ENCODE data around the gene SPAG9. TPM values are rescaled to one million over a fixed set of nuclear protein-coding genes. Genes with fewer than 3 reads are reported as not detected.
"Not testable (repeated sequence)": the region's sequence is repeated elsewhere in the genome, so short reads cannot be mapped to it uniquely, and the experiment has no call there.

Gene SPAG9
- total and polyA plus RNA-seq, 2 donors (not counting 1 experiment from before 2014, with no cell fraction given), result 8.6 to 64.1 TPM

DNA sequence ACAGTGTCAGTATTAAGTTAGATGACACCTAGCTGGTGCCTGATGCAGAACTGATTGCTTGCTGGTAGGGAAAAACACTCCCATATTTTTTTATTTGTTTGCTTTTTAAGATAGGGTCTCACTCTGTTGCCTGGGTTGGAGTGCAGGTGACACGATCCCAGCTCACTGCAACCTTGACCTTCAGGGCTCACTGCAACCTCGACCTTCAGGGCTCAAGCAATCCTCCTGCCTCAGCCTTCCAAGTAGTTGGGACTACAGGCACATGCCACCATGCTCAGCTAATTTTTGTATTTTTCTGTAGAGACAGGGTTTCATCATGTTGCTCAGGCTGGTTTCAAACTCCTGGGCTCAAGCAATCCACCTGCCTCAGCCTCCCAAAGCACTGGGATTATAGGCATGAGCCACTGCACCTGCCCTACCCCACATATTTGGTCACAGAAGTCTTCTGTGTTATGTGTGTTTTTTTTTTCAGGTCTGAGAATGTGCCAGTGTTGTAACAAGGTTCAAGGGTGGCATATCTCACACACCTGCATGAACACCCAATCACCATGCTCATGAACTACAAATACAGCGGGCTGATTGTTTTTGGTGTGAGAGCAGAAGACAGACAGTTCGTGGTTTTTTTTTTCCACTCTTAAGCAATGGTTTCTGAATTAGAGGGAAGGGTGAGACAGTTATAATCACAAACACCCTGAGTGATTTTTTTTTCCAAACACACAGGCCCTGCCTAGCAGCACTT is 22.8 kb downstream of the SPAG9 start:
- no peak for DNase-seq
- ChIA-PET CTCF (no interaction called here), POLR2A (no interaction called here)
- no peaks in the 10 kb centered on the region for H3K9me3 Mint-ChIP-seq (ENCODE audit: insufficient read depth)
- intact Hi-C loops (cut with micrococcal nuclease), result no loop called here
- no peak overlapping the region for H3K4me2 ChIP-seq (replicated peaks; ENCODE audit: low read depth, low read length, poor library complexity, severe bottlenecking)
- H3K4me3 ChIP-seq (ENCODE audit: control extremely low read depth in 1 of 5, extremely low read depth in 1 of 5, insufficient read depth in 1 of 5, low read depth in 2 of 5, low read length in 4 of 5), result no peak overlapping the region
- H3K9ac ChIP-seq (ENCODE audit: low read length), result no peak overlapping the region
- ATAC-seq (ENCODE audit: low read depth), result no peak
- no peaks in the 10 kb centered on the region for H3K9me3 ChIP-seq (ENCODE audit: control extremely low read depth in 1 of 3, control insufficient read depth in 2 of 3, insufficient read depth in 1 of 3, low read length in 2 of 3)
- peaks cover 30% of the 10 kb centered on the region for H3K4me1 Mint-ChIP-seq
- H3K4me3 Mint-ChIP-seq, result no peak overlapping the region
- peaks cover 65% of the 10 kb centered on the region for H4K20me1 ChIP-seq (ENCODE audit: control insufficient read depth, insufficient read depth, low read length, poor library complexity, severe bottlenecking)
- no peaks in the 10 kb centered on the region for H3K27me3 ChIP-seq (replicated peaks in 1 of 4; ENCODE audit: control extremely low read depth in 1 of 4, control insufficient read depth in 3 of 4, insufficient read depth in 4 of 4, low read length in 3 of 4)
- H3K27me3 Mint-ChIP-seq, result no peaks in the 10 kb centered on the region
- peaks cover 85% of the 10 kb centered on the region for H3K79me2 ChIP-seq (ENCODE audit: control insufficient read depth, insufficient read depth, low read length)
- peaks cover 2 to 11% of the 10 kb centered on the region in 2 donors for H3K4me1 ChIP-seq (ENCODE audit: control insufficient read depth in 2 of 2, insufficient read depth in 2 of 2, low read length in 2 of 2)
- no peak overlapping the region for H3K27ac ChIP-seq (ENCODE audit: low read length in 2 of 2)
- WGBS (ENCODE audit: insufficient coverage), result 89% methylated on average over 2 of the region's 4 CpGs
- H3K27ac Mint-ChIP-seq, result no peak overlapping the region
- TF ChIP-seq, protein P1, sequence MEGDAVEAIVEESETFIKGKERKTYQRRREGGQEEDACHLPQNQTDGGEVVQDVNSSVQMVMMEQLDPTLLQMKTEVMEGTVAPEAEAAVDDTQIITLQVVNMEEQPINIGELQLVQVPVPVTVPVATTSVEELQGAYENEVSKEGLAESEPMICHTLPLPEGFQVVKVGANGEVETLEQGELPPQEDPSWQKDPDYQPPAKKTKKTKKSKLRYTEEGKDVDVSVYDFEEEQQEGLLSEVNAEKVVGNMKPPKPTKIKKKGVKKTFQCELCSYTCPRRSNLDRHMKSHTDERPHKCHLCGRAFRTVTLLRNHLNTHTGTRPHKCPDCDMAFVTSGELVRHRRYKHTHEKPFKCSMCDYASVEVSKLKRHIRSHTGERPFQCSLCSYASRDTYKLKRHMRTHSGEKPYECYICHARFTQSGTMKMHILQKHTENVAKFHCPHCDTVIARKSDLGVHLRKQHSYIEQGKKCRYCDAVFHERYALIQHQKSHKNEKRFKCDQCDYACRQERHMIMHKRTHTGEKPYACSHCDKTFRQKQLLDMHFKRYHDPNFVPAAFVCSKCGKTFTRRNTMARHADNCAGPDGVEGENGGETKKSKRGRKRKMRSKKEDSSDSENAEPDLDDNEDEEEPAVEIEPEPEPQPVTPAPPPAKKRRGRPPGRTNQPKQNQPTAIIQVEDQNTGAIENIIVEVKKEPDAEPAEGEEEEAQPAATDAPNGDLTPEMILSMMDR (IDR thresholded peaks at IDR 0.05), result no peak
- TF ChIP-seq EZH2 (IDR thresholded peaks at IDR 0.05; ENCODE audit: borderline replicate concordance, insufficient read depth, low read depth, low read length, poor library complexity, severe bottlenecking), result no peak
- no peak overlapping the region for H2AFZ ChIP-seq (ENCODE audit: insufficient read depth, low read depth, low read length, poor library complexity, severe bottlenecking)
- no peaks in the 10 kb centered on the region for H3K36me3 ChIP-seq (replicated peaks in 1 of 2; ENCODE audit: control extremely low read depth in 1 of 2, control insufficient read depth in 1 of 2, extremely low read depth in 1 of 2, insufficient read depth in 2 of 2, low read length in 1 of 2)

DNA sequence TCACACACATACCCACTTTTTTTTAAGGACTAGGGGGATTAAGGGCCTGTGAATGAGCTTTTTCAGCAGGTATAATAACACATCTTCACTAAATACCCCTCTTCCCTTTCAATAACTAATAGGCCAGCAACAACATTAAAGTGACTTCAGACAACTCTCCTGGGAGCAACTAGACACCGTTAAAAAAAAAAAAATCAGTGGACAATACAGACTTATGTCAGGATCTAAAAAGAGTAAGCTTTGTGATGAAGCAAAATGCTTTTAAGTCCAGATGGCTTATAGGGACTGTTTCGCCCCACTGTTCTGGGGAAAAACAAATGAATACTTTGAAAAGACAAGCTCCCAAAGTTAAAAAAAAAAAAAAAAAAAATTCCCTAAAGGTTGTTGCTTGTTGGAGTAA is 29.0 kb downstream of the SPAG9 start:
- H3K9ac ChIP-seq (ENCODE audit: low read length), result no peak overlapping the region
- peaks cover 33% of the 10 kb centered on the region for H4K20me1 ChIP-seq (ENCODE audit: control insufficient read depth, insufficient read depth, low read length, poor library complexity, severe bottlenecking)
- no peak for DNase-seq
- H2AFZ ChIP-seq (ENCODE audit: insufficient read depth, low read depth, low read length, poor library complexity, severe bottlenecking), result no peak overlapping the region
- peaks cover 5 to 12% of the 10 kb centered on the region in 2 donors for H3K4me1 ChIP-seq (ENCODE audit: control insufficient read depth in 2 of 2, insufficient read depth in 2 of 2, low read length in 2 of 2)
- no peak overlapping the region for H3K4me3 ChIP-seq (ENCODE audit: control extremely low read depth in 1 of 5, extremely low read depth in 1 of 5, insufficient read depth in 1 of 5, low read depth in 2 of 5, low read length in 4 of 5)
- peaks cover 75% of the 10 kb centered on the region for H3K79me2 ChIP-seq (ENCODE audit: control insufficient read depth, insufficient read depth, low read length)
- no peaks in the 10 kb centered on the region for H3K36me3 ChIP-seq (replicated peaks in 1 of 2; ENCODE audit: control extremely low read depth in 1 of 2, control insufficient read depth in 1 of 2, extremely low read depth in 1 of 2, insufficient read depth in 2 of 2, low read length in 1 of 2)
- no peak for ATAC-seq (ENCODE audit: low read depth)
- intact Hi-C loops (cut with micrococcal nuclease), result no loop called here
- CTCF ChIA-PET, result interaction anchor here (0.7 kb wide), 1 partner anchor 115 kb away, joined by 3 read pairs; no protein-coding TSS in a partner anchor
- H3K27ac ChIP-seq (ENCODE audit: low read length in 2 of 2), result no peak overlapping the region
- H3K27me3 Mint-ChIP-seq, result no peaks in the 10 kb centered on the region
- H3K4me2 ChIP-seq (replicated peaks; ENCODE audit: low read depth, low read length, poor library complexity, severe bottlenecking), result no peak overlapping the region
- no peak overlapping the region for H3K4me3 Mint-ChIP-seq
- TF ChIP-seq, protein P1 (IDR thresholded peaks at IDR 0.05), result no peak
- no peak for TF ChIP-seq EZH2 (IDR thresholded peaks at IDR 0.05; ENCODE audit: borderline replicate concordance, insufficient read depth, low read depth, low read length, poor library complexity, severe bottlenecking)
- peaks cover 40% of the 10 kb centered on the region for H3K4me1 Mint-ChIP-seq
- WGBS (ENCODE audit: insufficient coverage), result no CpG with 5 or more reads among the region's 2 CpGs
- H3K9me3 ChIP-seq (ENCODE audit: control extremely low read depth in 1 of 3, control insufficient read depth in 2 of 3, insufficient read depth in 1 of 3, low read length in 2 of 3), result no peaks in the 10 kb centered on the region
- no peaks in the 10 kb centered on the region for H3K9me3 Mint-ChIP-seq (ENCODE audit: insufficient read depth)
- POLR2A ChIA-PET, result interaction anchor here (0.6 to 0.7 kb wide), 2 partner anchors 18 to 151 kb away, joined by 3 to 5 read pairs; no protein-coding TSS in a partner anchor
- no peaks in the 10 kb centered on the region for H3K27me3 ChIP-seq (replicated peaks in 1 of 4; ENCODE audit: control extremely low read depth in 1 of 4, control insufficient read depth in 3 of 4, insufficient read depth in 4 of 4, low read length in 3 of 4)
- no peak overlapping the region for H3K27ac Mint-ChIP-seq

DNA sequence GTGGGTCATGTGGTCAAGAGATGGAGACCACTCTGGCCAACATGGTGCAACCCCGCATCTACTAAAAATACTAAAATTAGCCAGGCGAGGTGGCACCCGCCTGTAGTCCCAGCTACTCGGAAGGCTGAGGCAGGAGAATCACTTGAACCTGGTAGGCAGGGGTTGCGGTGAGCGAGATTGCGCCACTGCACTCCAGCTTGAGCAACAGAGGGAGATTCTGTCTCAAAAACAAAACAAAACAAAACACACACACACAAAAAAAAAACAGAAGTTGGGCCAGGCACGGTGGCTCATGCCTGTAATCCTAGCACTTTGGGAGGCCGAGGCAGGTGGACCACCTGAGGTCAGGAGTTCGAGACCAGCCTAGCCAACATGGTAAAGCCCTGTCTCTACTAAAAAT is 31.8 kb downstream of the SPAG9 start:
- not testable (repeated sequence) for H3K4me3 Mint-ChIP-seq; H3K4me2 ChIP-seq (replicated peaks; ENCODE audit: low read depth, low read length, poor library complexity, severe bottlenecking)

More for the DNA sequence above, 31.8 kb downstream of the SPAG9 start:
- H3K27ac ChIP-seq (ENCODE audit: low read length in 2 of 2); CTCF ChIA-PET; H3K9me3 Mint-ChIP-seq (ENCODE audit: insufficient read depth); H3K9ac ChIP-seq (ENCODE audit: low read length); H3K4me1 ChIP-seq (ENCODE audit: control insufficient read depth in 2 of 2, insufficient read depth in 2 of 2, low read length in 2 of 2); ATAC-seq (ENCODE audit: low read depth); H3K4me3 ChIP-seq (ENCODE audit: control extremely low read depth in 1 of 5, extremely low read depth in 1 of 5, insufficient read depth in 1 of 5, low read depth in 2 of 5, low read length in 4 of 5); POLR2A ChIA-PET; H3K9me3 ChIP-seq (ENCODE audit: control extremely low read depth in 1 of 3, control insufficient read depth in 2 of 3, insufficient read depth in 1 of 3, low read length in 2 of 3); intact Hi-C loops (cut with micrococcal nuclease); H3K36me3 ChIP-seq (replicated peaks in 1 of 2; ENCODE audit: control extremely low read depth in 1 of 2, control insufficient read depth in 1 of 2, extremely low read depth in 1 of 2, insufficient read depth in 2 of 2, low read length in 1 of 2); H3K27ac Mint-ChIP-seq; DNase-seq; H2AFZ ChIP-seq (ENCODE audit: insufficient read depth, low read depth, low read length, poor library complexity, severe bottlenecking); H3K27me3 ChIP-seq (replicated peaks in 1 of 4; ENCODE audit: control extremely low read depth in 1 of 4, control insufficient read depth in 3 of 4, insufficient read depth in 4 of 4, low read length in 3 of 4); H3K27me3 Mint-ChIP-seq: not testable (repeated sequence)
- H3K79me2 ChIP-seq (ENCODE audit: control insufficient read depth, insufficient read depth, low read length), result peaks cover 83% of the 10 kb centered on the region
- peaks cover 35% of the 10 kb centered on the region for H3K4me1 Mint-ChIP-seq
- 96% methylated on average over 3 of the region's 10 CpGs for WGBS (ENCODE audit: insufficient coverage)
- H4K20me1 ChIP-seq (ENCODE audit: control insufficient read depth, insufficient read depth, low read length, poor library complexity, severe bottlenecking), result peaks cover 32% of the 10 kb centered on the region

Data from B cell (primary cell).